Activated gamma-delta T cell treated with Interleukin-2 at 50 U/mL for 16 hours (primary cell): ENCODE measurements around the gene SRSF8.

Experiments
- DNase-seq: peaks from one replicate; pipeline ENCODE4 v3.0.0-alpha.2; 2020

Gene SRSF8

DNA sequence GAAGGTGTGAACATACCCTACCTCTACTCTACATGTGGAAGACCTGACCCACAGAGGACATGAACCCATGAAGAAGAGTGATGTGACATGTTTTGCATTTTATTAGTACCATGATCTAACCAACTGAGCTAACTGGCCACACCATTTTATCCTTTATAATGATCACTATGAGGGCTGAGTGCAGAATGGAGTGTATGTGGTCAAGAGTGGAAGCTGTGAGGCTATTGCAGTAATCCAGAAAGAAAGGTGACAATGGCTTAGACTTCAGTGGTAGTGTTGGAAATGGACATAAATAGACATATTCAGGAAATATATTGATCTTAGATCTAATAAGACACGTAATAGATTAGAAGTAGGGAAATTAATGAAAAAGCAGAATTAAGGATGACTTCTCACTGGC lies 3.8 kb downstream of the SRSF8 start:
- no peak for DNase-seq

- DNase-seq, result no peak
Measured at GRCh38 chr11:95072948-95073347, 6.2 kb downstream of the SRSF8 start.

DNA sequence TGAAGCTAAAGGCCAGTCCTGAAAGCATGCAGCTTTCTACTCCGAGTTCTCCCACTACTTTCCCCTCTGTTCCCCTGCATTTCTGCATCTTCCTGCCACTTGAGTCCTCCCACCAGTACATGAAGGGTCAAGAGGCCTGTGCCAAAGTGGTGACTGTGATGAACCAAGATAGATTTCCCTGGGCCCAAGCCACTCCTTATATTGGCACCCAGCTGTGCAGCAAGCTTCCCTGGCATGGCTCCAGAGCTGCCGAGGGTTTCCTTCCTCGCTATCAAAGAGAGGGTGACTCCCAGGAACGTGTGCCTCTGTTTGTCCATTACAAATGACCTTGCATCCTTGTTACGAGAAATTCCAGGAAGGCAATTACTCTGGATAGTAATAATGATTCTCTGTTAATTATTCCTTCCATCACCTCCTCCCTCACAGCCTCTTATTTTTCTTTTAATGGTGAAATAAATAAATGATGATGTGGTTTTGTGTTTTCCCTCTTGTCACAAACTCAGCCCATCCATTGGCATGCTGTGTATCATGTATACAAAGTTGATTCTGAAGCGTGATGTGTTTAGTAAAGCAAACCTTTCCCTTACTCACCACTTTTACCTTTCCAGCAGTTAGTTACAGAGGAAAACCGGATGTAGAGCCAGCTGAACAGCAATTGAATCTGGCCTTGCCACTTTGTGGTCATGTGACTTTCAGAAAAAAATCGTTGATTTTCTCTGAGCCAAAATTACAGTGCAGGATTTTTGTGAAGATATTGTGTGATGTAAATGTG lies 8.3 kb downstream of the SRSF8 start:
- no peak for DNase-seq

GRCh38 chr11:95076416-95076815 lies 9.7 kb downstream of the SRSF8 start:
- no peak for DNase-seq

GRCh38 chr11:95076981-95077380 lies 10.3 kb downstream of the SRSF8 start:
- no peak for DNase-seq

GRCh38 chr11:95078526-95078925 lies 11.8 kb downstream of the SRSF8 start:
- no peak for DNase-seq

- no peak for DNase-seq
Measured at GRCh38 chr11:95081010-95081409, 14.3 kb downstream of the SRSF8 start.

GRCh38 chr11:95081412-95081811 lies 14.7 kb downstream of the SRSF8 start:
- DNase-seq, result no peak

GRCh38 chr11:95082576-95083001 lies 15.9 kb downstream of the SRSF8 start:
- DNase-seq, result no peak

- no peak for DNase-seq
Measured at GRCh38 chr11:95084509-95084908, 17.8 kb downstream of the SRSF8 start.

- DNase-seq, result no peak
Measured at GRCh38 chr11:95085117-95085816, 18.5 kb downstream of the SRSF8 start.

DNA sequence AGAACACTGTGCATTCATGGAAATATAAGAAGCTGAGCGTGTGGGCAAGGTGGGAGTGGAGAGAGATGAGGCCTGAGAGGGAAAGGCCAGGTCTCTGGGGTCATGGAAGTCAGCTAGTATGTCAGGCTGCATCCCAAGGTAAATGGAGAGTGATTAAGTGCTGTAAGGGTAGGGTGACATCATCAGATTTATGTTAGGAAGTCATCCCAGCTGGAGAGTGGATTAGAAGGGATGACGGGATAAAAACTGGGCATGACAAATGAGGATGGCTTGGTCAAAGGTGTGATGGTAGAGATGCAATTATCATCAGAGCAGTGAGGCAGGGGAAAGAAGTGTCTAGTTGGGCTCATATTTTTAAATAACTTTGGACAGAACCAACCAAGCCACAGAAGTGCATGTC lies 19.4 kb downstream of the SRSF8 start:
- DNase-seq, result no peak

DNA sequence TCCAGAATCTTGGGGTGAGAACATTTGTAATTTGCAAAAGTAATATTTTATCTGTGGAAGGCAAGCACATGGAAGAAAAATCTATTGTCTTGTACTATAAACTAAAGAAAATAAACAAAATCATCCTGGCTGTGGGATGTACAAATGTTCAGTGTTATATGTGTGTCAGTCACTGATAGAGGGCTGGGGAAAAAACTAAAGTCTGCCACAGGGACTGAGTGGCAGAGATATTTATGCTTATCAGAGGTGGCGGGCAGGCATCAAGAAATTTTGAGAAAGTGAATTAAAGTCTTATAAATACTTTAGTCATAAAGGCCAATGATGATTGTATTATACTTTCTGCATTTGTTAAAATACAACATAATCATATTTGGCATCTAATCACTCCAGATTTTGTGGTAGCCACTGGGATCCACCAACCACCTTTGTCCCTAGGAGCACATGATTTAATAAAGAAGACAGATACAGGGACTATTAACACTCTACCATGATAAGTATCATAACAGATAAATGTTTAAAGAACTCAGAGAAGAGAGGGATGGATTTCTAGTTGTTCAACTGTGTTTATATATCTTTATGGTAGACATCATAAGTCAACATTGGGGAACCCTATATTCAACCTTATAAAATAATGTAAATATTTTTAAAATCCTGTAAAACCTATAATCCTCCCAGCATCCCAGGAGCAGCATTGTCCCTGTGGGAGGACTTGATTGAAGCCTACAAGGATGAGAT lies 20.3 kb downstream of the SRSF8 start:
- DNase-seq, result no peak

DNA sequence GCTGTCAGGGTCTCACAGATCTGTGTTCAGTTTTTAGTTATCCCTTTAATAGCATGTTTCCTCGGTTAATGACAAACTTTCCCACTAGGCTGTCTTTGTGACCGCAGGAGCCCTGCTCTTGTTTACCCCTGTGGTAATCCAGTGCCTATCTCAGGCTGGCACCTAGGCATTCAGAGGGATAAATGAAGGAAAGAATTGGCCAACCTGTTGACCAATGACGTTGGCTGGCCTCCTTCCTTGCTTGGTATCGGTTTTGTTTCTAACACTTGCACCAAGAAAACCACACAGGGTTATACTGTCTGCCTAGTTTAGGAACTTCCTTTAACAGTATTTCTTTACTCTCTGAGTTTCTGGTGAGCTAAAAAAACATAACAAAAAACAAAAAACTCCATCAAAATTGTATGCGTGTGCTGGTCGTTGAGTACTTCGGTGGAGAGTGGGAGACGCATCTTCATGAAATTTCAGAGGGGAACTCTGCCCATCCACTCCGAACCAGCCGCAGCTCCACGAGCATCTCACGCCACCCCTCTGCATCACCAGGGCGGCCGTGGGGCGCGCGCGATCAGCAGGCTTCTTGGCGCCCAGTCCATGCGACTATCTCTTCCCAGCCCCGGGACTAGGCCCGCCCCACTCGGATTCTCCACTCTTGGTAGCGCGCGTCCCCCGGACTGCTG lies 22.4 kb downstream of the SRSF8 start:
- no peak for DNase-seq

GRCh38 chr11:95089620-95090542 lies 23.2 kb downstream of the SRSF8 start, which contains the start of gene ENDOD1:
TSS of gene ENDOD1 (plus strand) at chr11:95089846. CDS start at chr11:95089928, 82 bp downstream.
- DNase-seq, result peak; percentile 80

DNA sequence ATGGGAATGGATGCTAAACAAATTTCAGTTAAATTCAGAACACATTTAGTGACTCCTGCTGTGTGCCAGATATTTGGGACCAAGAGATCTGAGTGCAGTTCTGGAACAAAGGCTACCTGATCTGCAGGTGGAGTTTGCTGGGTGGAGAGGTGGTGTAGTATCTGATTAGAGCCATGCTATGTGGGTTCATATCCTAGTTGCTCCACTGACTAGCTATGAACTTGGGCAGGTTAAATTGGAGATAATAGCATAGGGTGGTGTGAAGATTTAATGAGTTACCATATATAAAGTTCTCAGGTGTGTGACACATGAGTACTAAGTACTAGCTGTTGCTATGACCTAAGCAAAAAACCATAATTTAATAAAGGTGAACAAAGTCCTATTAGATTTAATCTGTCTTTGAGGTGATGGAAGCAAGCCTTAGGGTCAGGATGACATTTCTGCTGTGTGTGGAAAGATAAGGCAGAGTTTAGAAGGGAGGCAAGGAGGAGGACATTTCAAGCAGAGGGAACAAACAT lies 25.0 kb downstream of the SRSF8 start:
- no peak for DNase-seq

DNA sequence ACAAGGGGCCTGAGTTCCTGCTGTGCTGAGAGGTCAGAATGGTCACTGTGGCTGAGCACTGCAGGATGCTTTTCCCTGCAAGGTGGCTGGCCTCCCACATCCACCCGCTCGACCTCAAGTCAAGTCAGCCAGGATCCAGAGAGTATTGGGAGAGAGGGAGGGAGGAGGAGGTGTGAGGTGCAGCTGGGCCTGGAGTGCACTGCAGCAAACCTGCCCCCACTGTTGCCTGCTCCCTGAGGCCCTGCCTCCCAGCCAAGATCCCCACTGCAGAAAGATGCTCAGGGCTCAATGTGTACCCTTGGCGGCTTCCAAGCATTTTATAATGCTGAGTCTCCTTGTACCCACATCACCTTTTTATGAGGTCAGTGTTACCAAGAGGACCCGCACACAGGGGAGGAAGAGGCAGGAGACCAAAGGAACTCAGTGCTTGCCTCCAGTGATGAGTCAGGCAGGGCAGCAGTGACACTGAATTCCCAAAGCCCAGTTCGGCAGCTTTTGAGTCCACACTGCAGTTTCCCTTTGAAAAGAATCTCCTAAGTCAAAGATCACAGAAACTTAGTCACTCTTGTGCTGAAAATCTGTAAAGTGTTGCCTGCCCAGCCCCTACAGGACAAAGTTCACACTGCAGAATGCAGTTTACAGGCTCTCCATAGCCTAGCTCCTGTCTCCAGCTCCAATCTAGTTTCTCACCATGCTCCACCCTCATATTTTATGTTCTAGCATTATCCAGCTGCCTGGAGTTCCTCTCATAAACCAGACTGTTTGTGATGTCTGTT lies 26.0 kb downstream of the SRSF8 start:
- no peak for DNase-seq

DNA sequence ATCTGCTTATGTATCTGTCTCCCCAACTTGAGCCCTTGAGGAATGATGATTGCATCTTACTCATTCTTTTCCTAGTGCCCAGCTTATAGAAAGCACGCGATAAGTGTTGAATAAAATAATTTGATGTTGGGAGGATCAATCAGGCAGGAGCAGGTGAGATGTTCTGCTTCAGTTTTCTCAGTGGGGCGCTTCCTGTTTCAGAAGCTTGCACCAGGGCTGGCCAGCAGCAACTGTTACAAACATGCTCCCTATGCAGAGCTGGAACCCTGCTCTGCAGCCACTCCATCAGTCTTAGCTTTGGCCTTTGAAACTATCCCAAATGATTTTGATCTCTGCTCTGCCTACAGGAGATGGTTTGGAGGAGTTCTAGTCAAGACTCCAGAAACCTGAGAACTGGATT lies 26.8 kb downstream of the SRSF8 start:
- no peak for DNase-seq

GRCh38 chr11:95095858-95096587 lies 29.3 kb downstream of the SRSF8 start:
- no peak for DNase-seq

- no peak for DNase-seq
Measured at GRCh38 chr11:95097209-95097608, 30.5 kb downstream of the SRSF8 start.
